WTC11 (cell line): ENCODE measurements around the gene PLEK. TPM values are rescaled to one million over a fixed set of nuclear protein-coding genes. Genes with fewer than 3 reads are reported as not detected.

Experiments used
- ATAC-seq: fragments of 200-7000 bp; cut with Tn5 transposase; 2 replicates; pipeline ENCODE4 v1.10.0; 2021; ENCODE audit warnings: mild to moderate bottlenecking, moderate library complexity
- CTCF ChIA-PET: fragments of 300-600 bp; sonication (Branson Sonifier 250); formaldehyde crosslinking; loops from one replicate; lab custom pipeline; 2021; ENCODE audit warnings: antibody characterized with exemption; lab: Charles Lee
- POLR2A ChIA-PET: fragments of 350-600 bp; sonication (Branson Sonifier 250); formaldehyde crosslinking; loops from one replicate; lab custom pipeline; 2021; ENCODE audit warnings: antibody characterized with exemption; lab: Charles Lee
- DNase-seq: peaks from one replicate; pipeline ENCODE4 v3.0.0; 2021; ENCODE audit warnings: low spot score
- H3K27ac Mint-ChIP-seq: 2 replicates; pipeline ENCODE4 v1.8.0; 2021; ENCODE audit warnings: mixed read lengths
- H3K27me3 Mint-ChIP-seq: 2 replicates; pipeline ENCODE4 v1.8.0; 2021; ENCODE audit warnings: low read depth, mild to moderate bottlenecking, moderate library complexity, mixed read lengths
- H3K36me3 Mint-ChIP-seq: 2 replicates; pipeline ENCODE4 v1.8.0; 2021; ENCODE audit warnings: mixed read lengths
- H3K4me1 Mint-ChIP-seq: 2 replicates; pipeline ENCODE4 v1.8.0; 2022; ENCODE audit warnings: mixed read lengths
- H3K4me3 Mint-ChIP-seq: 2 replicates; pipeline ENCODE4 v1.8.0; 2021; ENCODE audit warnings: mild to moderate bottlenecking, moderate library complexity, mixed read lengths
- H3K9me3 Mint-ChIP-seq: 2 replicates; pipeline ENCODE4 v1.8.0; 2021; ENCODE audit warnings: mixed read lengths
- CBFB ChIP-seq: sonication (generic); formaldehyde crosslinking; IDR thresholded peaks from 2 replicates; pipeline ENCODE4 v1.8.1; 2022; ENCODE audit warnings: mild to moderate bottlenecking, low read depth, missing genetic modification reagents
- CDX4 ChIP-seq: fragments of 250-450 bp; sonication (Bioruptor Pico); IDR thresholded peaks from 2 replicates; pipeline ENCODE4 v1.9.0; 2021; ENCODE audit warnings: moderate library complexity, mild to moderate bottlenecking, inconsistent platforms, borderline replicate concordance
- CREB1 ChIP-seq: sonication (generic); formaldehyde crosslinking; IDR thresholded peaks from 2 replicates; pipeline ENCODE4 v1.8.0; 2023; ENCODE audit warnings: mild to moderate bottlenecking, missing genetic modification reagents
- FOXJ3 ChIP-seq: sonication (generic); formaldehyde crosslinking; IDR thresholded peaks from 2 replicates; pipeline ENCODE4 v1.9.0; 2021; ENCODE audit warnings: missing genetic modification reagents, mild to moderate bottlenecking, borderline replicate concordance
- HMGA2 ChIP-seq: fragments of 250-450 bp; sonication (Bioruptor Pico); IDR thresholded peaks from 2 replicates; pipeline ENCODE4 v1.4.0; 2021; ENCODE audit warnings: mild to moderate bottlenecking, moderate library complexity
- JAZF1 ChIP-seq: fragments of 250-450 bp; sonication (Bioruptor Pico); IDR thresholded peaks from 2 replicates; pipeline ENCODE4 v1.9.0; 2021; ENCODE audit warnings: moderate library complexity, mild to moderate bottlenecking, inconsistent platforms
- MYBL2 ChIP-seq: sonication (generic); formaldehyde crosslinking; IDR thresholded peaks from 2 replicates; pipeline ENCODE4 v1.8.1; 2023; ENCODE audit warnings: mild to moderate bottlenecking, moderate library complexity, missing genetic modification reagents
- NFE2L1 ChIP-seq: sonication (generic); formaldehyde crosslinking; IDR thresholded peaks from 2 replicates; pipeline ENCODE4 v1.8.1; 2023; ENCODE audit warnings: missing genetic modification reagents
- OVOL2 ChIP-seq: fragments of 250-450 bp; sonication (Bioruptor Pico); IDR thresholded peaks from 2 replicates; pipeline ENCODE4 v1.9.0; 2021; ENCODE audit warnings: mild to moderate bottlenecking, borderline replicate concordance
- PRDM15 ChIP-seq: sonication (generic); formaldehyde crosslinking; IDR thresholded peaks from 2 replicates; pipeline ENCODE4 v1.8.0; 2022; ENCODE audit warnings: missing genetic modification reagents
- RORB ChIP-seq: fragments of 250-450 bp; sonication (Bioruptor Pico); IDR thresholded peaks from 2 replicates; pipeline ENCODE4 v1.9.0; 2021; ENCODE audit warnings: mild to moderate bottlenecking
- SMAD4 ChIP-seq: sonication (generic); formaldehyde crosslinking; IDR thresholded peaks from 2 replicates; pipeline ENCODE4 v1.8.0; 2022; ENCODE audit warnings: mild to moderate bottlenecking, missing genetic modification reagents
- STAT6 ChIP-seq: sonication (generic); formaldehyde crosslinking; conservative IDR thresholded peaks from 2 replicates; pipeline ENCODE4 v1.8.1; 2023; ENCODE audit warnings: mild to moderate bottlenecking, low read depth, missing genetic modification reagents, moderate library complexity
- TEAD1 ChIP-seq: sonication (generic); formaldehyde crosslinking; IDR thresholded peaks from 2 replicates; pipeline ENCODE4 v1.8.0; 2022; ENCODE audit warnings: mild to moderate bottlenecking, missing genetic modification reagents
- TEAD4 ChIP-seq: sonication (generic); formaldehyde crosslinking; IDR thresholded peaks from 2 replicates; pipeline ENCODE4 v1.8.0; 2022; ENCODE audit warnings: mild to moderate bottlenecking, missing genetic modification reagents
- USF1 ChIP-seq: sonication (generic); formaldehyde crosslinking; IDR thresholded peaks from 2 replicates; pipeline ENCODE4 v1.8.0; 2022; ENCODE audit warnings: mild to moderate bottlenecking, missing genetic modification reagents
- USF2 ChIP-seq: sonication (generic); formaldehyde crosslinking; IDR thresholded peaks from 2 replicates; pipeline ENCODE4 v1.8.1; 2023; ENCODE audit warnings: mild to moderate bottlenecking, missing genetic modification reagents, moderate library complexity
- ZNF317 ChIP-seq: sonication (generic); formaldehyde crosslinking; IDR thresholded peaks from 2 replicates; pipeline ENCODE4 v1.8.1; 2023; ENCODE audit warnings: low read depth, mild to moderate bottlenecking, moderate library complexity, missing genetic modification reagents, borderline replicate concordance
- ZNF532 ChIP-seq: fragments of 250-450 bp; sonication (Bioruptor Pico); IDR thresholded peaks from 2 replicates; pipeline ENCODE4 v1.9.0; 2021; ENCODE audit warnings: mild to moderate bottlenecking, borderline replicate concordance
- ZSCAN18 ChIP-seq: fragments of 250-450 bp; sonication (Bioruptor Pico); IDR thresholded peaks from 2 replicates; pipeline ENCODE4 v2.1.2; 2022; ENCODE audit warnings: mild to moderate bottlenecking, moderate library complexity
- total RNA-seq: library from RNA; stranded (reverse); gene quantifications from 3 replicates; pipeline ENCODE4 v1.2.3, GENCODE V29; 2021

The PLEK gene
- total RNA-seq, 1 experiment from 2014 or later: 0.26 TPM

GRCh38 chr2:68404164-68404563 lies 39.1 kb downstream of the PLEK start:
- H3K27ac Mint-ChIP-seq: no peak overlapping the region
- ChIA-PET CTCF (no interaction called here), POLR2A (no interaction called here)
- TF ChIP-seq ZSCAN18 (CRISPR knock-in tag) (no peak), TEAD1 (CRISPR knock-in tag) (no peak), JAZF1 (CRISPR knock-in tag) (no peak), NFE2L1 (CRISPR knock-in tag) (no peak), HMGA2 (CRISPR knock-in tag) (no peak), OVOL2 (no peak), STAT6 (no peak), SMAD4 (CRISPR knock-in tag) (no peak), USF2 (CRISPR knock-in tag) (no peak)
- DNase-seq: no peak
- H3K4me3 Mint-ChIP-seq: no peak overlapping the region
- peaks cover 30% of the 10 kb centered on the region for H3K27me3 Mint-ChIP-seq
- no peaks in the 10 kb centered on the region for H3K4me1 Mint-ChIP-seq
- H3K9me3 Mint-ChIP-seq: peaks cover 30% of the 10 kb centered on the region
- no peaks in the 10 kb centered on the region for H3K36me3 Mint-ChIP-seq
- ATAC-seq: no peak

- Mint-ChIP-seq H3K27ac (no peak overlapping the region), H3K4me3 (no peak overlapping the region), H3K36me3 (no peaks in the 10 kb centered on the region), H3K4me1 (no peaks in the 10 kb centered on the region), H3K27me3 (peaks cover 25% of the 10 kb centered on the region), H3K9me3 (peaks cover 30% of the 10 kb centered on the region)
- ChIA-PET CTCF (interaction anchor here (0.7 kb wide), 2 partner anchors 14 to 37 kb away, joined by 4 to 6 read pairs; no protein-coding TSS in a partner anchor), POLR2A (no interaction called here)
- DNase-seq: no peak
- ATAC-seq: no peak
- TF ChIP-seq RORB: no peak
- TF ChIP-seq FOXJ3 (CRISPR knock-in tag): no peak
- no peak for TF ChIP-seq CREB1 (CRISPR knock-in tag)
- TF ChIP-seq PRDM15: no peak
- no peak for TF ChIP-seq USF1 (CRISPR knock-in tag)
- TF ChIP-seq TEAD4 (CRISPR knock-in tag): no peak
- TF ChIP-seq ZNF532 (CRISPR knock-in tag): no peak
- TF ChIP-seq MYBL2 (CRISPR knock-in tag): no peak
- no peak for TF ChIP-seq CBFB (CRISPR knock-in tag)
- TF ChIP-seq CDX4 (CRISPR knock-in tag): no peak
- no peak for TF ChIP-seq ZNF317 (CRISPR knock-in tag)
Measured at GRCh38 chr2:68404893-68405799, 40.1 kb downstream of the PLEK start.
